SK-N-MC (cell line): ENCODE results near the gene C1QTNF6.

Source experiments
- DNase-seq: peaks from one replicate; pipeline ENCODE4 v3.0.0-alpha.2; 2011; ENCODE audit warnings: low read depth, low spot score
- H3K27ac ChIP-seq: fragments of 200-600 bp; sonication (generic); 2 replicates; pipeline ENCODE4 v1.5.1; 2016; ENCODE audit warnings: mixed run types
- H3K36me3 ChIP-seq: fragments of 200-600 bp; sonication (generic); 2 replicates; pipeline ENCODE4 v1.6.1; 2017; ENCODE audit warnings: antibody characterized with exemption, low read length, mixed read lengths; ENCODE audit not compliant: insufficient read depth
- H3K4me3 ChIP-seq: fragments of 200-600 bp; sonication (generic); 2 replicates; pipeline ENCODE4 v1.5.1; 2016
- H3K9ac ChIP-seq: fragments of 200-600 bp; sonication (generic); 2 replicates; pipeline ENCODE4 v1.8.0; 2017; ENCODE audit warnings: mixed run types, mixed read lengths; ENCODE audit not compliant: insufficient read length
- H3K9me3 ChIP-seq: fragments of 200-600 bp; sonication (generic); 2 replicates; pipeline ENCODE4 v1.6.1; 2017; ENCODE audit warnings: low read depth, mild to moderate bottlenecking, antibody characterized with exemption, low read length, moderate library complexity, mixed read lengths
- EZH2 ChIP-seq: fragments of 200-600 bp; sonication (generic); IDR thresholded peaks from one replicate; pipeline ENCODE4 v1.6.1; 2017; ENCODE audit warnings: antibody characterized with exemption
- FOXP2 ChIP-seq: optimal IDR thresholded peaks from 2 replicates; pipeline ENCODE3; 2011; ENCODE audit warnings: mild to moderate bottlenecking, moderate library complexity; ENCODE audit not compliant: insufficient read depth; ENCODE audit errors: extremely low read length, control extremely low read depth
- POLR2AphosphoS5 ChIP-seq: IDR thresholded peaks from 2 replicates; pipeline ENCODE4 v1.6.1; 2012; ENCODE audit warnings: mild to moderate bottlenecking, low read depth, low read length, borderline replicate concordance

The C1QTNF6 gene

DNA sequence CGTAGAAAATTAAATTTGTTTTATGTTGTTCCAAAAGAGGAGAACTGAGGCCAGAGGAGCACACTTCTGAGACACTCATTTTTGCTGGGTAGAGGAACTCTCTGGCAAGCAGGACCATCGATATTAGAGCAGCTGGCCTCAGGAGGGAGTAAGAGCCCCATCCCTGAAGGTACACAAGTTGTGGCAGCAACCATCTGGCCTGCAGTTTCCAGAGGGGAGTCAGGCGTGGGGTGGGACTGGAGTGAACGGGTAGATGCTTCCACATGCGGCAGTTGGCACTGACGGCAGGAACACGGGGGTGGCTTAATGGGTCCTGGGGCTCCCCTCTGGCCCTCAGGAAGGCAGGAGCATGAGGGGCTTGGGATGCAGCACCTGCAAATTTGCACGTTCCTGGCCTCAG, 37.4 kb upstream of the C1QTNF6 start:
- H3K4me3 ChIP-seq: no peak overlapping the region
- no peak overlapping the region for H3K9ac ChIP-seq
- no peak for DNase-seq
- no peaks in the 10 kb centered on the region for H3K36me3 ChIP-seq
- no peaks in the 10 kb centered on the region for H3K9me3 ChIP-seq
- no peak overlapping the region for H3K27ac ChIP-seq
- no peak for TF ChIP-seq POLR2AphosphoS5
- TF ChIP-seq FOXP2: no peak
- TF ChIP-seq EZH2: no peak

DNA sequence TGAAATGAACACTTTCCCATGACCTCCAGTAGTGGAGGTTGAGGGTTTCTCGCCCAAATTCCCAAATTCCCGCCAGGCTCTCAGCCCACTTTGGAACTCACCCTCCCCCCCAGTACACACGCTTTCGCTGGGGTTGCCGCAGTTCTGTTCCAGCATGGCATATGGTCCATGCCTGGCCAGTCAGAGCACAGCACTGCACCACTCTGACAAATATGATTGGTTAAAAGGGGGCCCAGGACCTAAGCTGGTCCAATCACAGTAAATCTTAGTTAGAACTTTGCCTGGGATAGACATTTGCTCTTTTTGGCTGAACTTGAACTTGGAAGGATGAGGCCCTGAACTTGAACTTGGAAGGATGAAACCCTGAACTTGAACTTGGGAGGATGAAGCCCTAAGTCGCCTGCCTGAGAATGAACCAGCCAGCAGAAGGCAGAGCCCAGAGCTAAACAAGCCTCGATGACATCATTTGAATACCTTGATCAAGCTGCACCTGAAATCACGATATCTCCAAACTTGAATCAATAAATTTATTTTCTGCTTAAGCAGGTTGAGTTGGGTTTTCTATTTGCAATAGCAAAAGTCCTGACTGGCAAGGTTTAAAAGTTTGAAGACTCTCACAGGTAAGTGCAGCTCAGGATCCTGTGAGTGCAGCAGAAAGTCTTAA, 36.8 kb upstream of the C1QTNF6 start:
- Histone ChIP-seq H3K4me3 (no peak overlapping the region), H3K27ac (no peak overlapping the region), H3K9ac (no peak overlapping the region), H3K36me3 (no peaks in the 10 kb centered on the region), H3K9me3 (no peaks in the 10 kb centered on the region)
- DNase-seq: no peak
- no peak for TF ChIP-seq FOXP2
- TF ChIP-seq POLR2AphosphoS5: no peak
- TF ChIP-seq EZH2: no peak

DNA sequence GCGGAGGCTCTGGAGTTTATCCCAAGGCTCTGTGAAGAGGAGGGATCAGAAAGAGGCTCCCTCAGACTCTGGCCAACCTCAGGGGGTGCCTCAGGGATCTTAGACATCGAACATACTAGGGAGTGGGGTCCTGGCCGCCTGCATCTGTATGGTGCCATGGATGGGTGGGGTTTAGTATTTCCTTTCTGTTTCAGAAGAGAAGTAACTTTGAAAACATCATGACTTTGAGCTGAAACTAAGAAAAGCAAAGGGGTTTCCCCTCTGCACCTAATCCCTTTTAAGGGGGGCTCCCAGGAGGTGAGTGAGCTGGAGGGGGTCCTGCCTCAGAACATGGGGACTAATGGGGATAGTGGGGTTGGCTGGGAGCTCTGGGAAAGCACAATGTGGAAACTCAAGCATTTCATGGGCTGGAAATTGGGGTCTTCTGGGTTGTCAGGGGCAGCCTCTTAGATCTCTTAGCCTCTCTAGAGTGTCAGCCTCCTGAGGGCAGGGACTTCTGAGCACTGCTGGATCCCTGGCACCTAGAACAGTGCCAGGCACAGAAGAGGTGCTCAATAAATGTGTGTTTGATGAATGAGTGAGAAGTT, 36.0 kb upstream of the C1QTNF6 start:
- Histone ChIP-seq H3K36me3 (no peaks in the 10 kb centered on the region), H3K9me3 (no peaks in the 10 kb centered on the region), H3K9ac (no peak overlapping the region), H3K4me3 (no peak overlapping the region), H3K27ac (no peak overlapping the region)
- no peak for DNase-seq
- TF ChIP-seq POLR2AphosphoS5: no peak
- TF ChIP-seq FOXP2: no peak
- no peak for TF ChIP-seq EZH2

DNA sequence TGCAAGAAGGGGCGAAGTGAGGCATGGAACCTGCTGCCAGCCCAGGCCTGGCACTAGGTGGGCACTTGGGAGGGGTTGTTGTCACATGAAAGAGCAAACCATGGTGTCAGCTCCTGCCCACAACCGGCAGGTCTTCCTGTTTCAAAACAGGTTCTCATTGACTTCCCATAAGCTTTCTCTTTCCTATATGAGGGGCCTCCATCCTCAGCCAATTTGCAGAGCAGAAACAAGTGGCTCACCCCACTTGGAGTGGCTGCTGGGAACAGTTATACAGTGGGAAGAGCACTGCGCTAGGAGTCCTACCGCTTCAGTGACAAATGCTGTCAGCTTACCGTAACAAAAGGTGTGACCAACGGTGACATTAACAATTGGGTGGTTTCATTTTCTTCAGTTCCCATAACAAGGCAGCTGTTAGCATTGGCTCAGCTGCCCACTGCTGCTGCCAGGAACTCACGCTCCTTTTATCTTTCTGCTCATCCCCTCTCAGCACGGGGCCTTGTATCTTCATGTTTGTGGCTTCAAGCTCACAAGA, 34.5 kb upstream of the C1QTNF6 start:
- H3K4me3 ChIP-seq: no peak overlapping the region
- no peak for DNase-seq
- H3K9me3 ChIP-seq: no peaks in the 10 kb centered on the region
- H3K27ac ChIP-seq: no peak overlapping the region
- H3K36me3 ChIP-seq: no peaks in the 10 kb centered on the region
- no peak overlapping the region for H3K9ac ChIP-seq
- TF ChIP-seq EZH2: no peak
- TF ChIP-seq FOXP2: no peak
- TF ChIP-seq POLR2AphosphoS5: no peak

DNA sequence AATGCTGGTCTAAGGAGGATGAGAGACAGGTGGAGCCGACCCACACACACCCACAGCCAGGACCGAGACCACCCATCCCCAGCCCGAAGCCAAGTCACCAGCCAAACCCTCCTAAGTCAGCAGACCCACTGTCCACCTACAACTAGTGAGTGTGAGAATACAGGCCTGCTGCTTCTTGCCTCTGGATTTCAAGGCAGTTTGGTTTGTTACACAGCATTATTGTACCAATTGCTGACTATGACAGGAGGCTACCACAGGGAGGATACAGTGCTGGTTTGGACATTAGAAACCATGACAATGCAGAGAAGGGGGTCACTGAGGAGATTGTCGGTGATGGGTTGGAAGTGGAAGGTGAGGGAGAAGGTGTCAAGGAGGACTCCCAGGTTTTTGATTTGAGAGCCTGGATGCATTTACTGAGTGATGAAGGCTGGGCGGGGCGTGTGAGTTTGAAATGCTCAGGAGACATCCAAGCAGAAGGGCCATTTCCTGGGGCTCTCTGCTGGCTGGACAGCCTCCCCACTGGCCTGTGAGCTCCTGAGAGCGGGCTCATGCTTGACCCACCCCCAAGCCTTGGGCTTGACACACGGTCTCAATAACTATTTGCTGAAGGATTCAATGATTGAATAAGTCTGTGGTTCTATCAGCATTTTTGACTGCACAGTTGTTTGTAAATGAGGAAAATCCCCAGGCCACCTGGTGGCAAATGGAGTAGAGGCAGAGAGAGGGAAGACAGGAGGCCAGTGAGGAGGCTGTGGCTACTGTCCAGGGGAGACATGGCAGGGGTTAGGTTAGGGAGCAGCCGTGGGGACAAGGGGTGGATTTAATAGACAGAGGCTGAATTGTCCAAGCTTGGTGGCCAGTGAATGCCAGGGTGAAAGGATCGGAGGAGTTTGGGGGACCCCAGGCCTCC, 33.6 kb upstream of the C1QTNF6 start:
- Histone ChIP-seq H3K36me3 (no peaks in the 10 kb centered on the region), H3K9me3 (no peaks in the 10 kb centered on the region), H3K4me3 (no peak overlapping the region), H3K9ac (no peak overlapping the region), H3K27ac (no peak overlapping the region)
- no peak for DNase-seq
- TF ChIP-seq EZH2: no peak

DNA sequence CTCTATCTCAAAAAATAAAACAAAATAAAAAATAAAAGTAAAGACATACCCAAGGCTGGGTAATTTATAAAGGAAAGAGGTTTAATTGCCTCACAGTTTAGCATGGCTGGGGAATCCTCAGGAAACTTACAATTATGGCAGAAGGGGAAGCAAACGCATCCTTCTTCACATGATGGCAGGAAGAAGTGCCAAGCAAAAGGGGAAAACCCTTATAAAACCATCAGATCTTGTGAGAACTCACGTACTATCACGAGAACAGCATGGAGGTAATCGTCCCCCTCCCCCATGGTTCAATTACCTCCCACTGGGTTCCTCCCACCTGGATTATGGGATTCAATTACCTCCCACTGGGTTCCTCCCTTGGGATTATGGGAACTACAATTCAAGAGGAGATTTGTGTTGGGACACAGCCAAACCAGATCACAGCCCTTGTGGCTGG, 32.5 kb upstream of the C1QTNF6 start:
- H3K4me3 ChIP-seq: no peak overlapping the region
- no peak overlapping the region for H3K9ac ChIP-seq
- TF ChIP-seq FOXP2 (no peak), EZH2 (no peak), POLR2AphosphoS5 (no peak)

DNA sequence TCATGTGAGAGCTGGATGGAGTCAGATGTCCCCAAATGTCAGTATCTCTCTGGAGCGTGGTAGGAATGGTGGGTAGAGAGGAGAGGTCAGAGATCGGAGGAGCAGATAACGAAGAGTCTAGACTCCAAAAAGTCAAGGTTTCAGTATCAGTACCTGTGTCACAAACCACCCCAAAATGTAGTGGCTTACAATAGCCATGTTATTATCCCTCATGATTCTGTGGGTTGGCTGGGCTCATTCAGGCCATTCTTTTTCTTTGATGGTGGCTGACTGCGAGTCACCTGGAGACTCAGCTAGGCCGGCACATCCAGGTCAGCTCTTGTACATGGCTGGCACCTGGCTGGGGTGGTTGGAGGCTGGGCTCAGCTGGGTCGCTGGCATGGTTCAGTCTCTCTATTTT, 31.5 kb upstream of the C1QTNF6 start:
- H3K9ac ChIP-seq: no peak overlapping the region
- H3K36me3 ChIP-seq: no peaks in the 10 kb centered on the region
- no peak for DNase-seq
- no peak overlapping the region for H3K4me3 ChIP-seq
- TF ChIP-seq EZH2: no peak
- no peak for TF ChIP-seq POLR2AphosphoS5
- TF ChIP-seq FOXP2: no peak
- H3K9me3 ChIP-seq: no peaks in the 10 kb centered on the region
- no peak overlapping the region for H3K27ac ChIP-seq

More for the DNA sequence above, 32.5 kb upstream of the C1QTNF6 start:
- Histone ChIP-seq H3K27ac (no peak overlapping the region), H3K36me3 (no peaks in the 10 kb centered on the region), H3K9me3 (no peaks in the 10 kb centered on the region)
- DNase-seq: no peak

DNA sequence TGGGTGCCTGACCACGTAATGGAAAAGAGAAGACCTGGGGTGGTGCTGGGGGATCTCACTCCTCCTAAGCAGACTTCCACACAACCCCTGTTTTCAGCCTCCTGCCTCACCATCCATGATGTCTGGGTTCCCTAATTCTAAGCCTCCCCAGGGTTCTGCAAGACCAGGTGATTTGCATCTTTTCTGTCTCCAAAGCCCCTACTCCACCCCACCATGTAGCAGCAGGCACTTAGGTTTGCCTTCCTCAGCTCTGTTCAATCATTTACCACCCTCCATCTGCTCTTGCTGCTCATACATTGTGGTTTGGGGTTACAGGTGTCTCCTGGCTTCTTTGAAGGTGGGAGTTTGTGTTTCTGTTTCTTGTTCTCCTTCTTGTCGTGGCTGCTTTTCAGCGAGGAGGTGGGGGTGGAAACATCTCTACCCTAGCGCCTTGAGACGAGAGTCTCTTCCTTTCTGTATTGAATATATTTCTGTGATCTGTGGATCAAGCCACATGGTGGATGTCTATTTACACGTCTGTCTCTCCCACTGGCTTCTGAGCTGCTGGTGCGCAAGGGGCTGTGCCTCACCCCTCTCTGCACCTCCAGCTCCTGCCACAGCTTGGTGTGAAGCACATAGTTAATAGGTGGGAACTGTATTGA, 30.8 kb upstream of the C1QTNF6 start:
- Histone ChIP-seq H3K9me3 (no peaks in the 10 kb centered on the region), H3K4me3 (no peak overlapping the region), H3K27ac (no peak overlapping the region), H3K36me3 (no peaks in the 10 kb centered on the region), H3K9ac (no peak overlapping the region)
- TF ChIP-seq POLR2AphosphoS5 (no peak), EZH2 (no peak), FOXP2 (no peak)
- no peak for DNase-seq
